HCT116 (cell line): ENCODE measurements around the gene MRPS2.

Experiments used
- CBX3 ChIP-seq: IDR thresholded peaks from 2 replicates; pipeline ENCODE4 v1.6.1; 2012; ENCODE audit warnings: low read depth
- CTCF ChIP-seq, 3 experiments: fragments of 200-600 bp in 1 of 3; sonication (generic) in 1 of 3; IDR thresholded peaks in 2 of 3; conservative IDR thresholded peaks in 1 of 3; 2 replicates each; pipeline ENCODE4 v1.5.1; 2012 to 2017; ENCODE audit warnings: low read depth in 2 of 3, low read length in 2 of 3, antibody characterized with exemption in 1 of 3, borderline replicate concordance in 1 of 3, control low read depth in 1 of 3, mild to moderate bottlenecking in 1 of 3, mixed read lengths in 1 of 3, mixed run types in 1 of 3, moderate library complexity in 1 of 3; ENCODE audit not compliant: insufficient read depth in 1 of 3
- EZH2 ChIP-seq: fragments of 200-600 bp; sonication (generic); IDR thresholded peaks from 2 replicates; pipeline ENCODE4 v1.6.1; 2017; ENCODE audit warnings: antibody characterized with exemption, mixed run types
- EZH2phosphoT487 ChIP-seq: fragments of 200-600 bp; IDR thresholded peaks from 2 replicates; pipeline ENCODE4 v1.6.1; 2018; ENCODE audit warnings: antibody characterized with exemption, borderline replicate concordance
- MAX ChIP-seq: IDR thresholded peaks from 2 replicates; pipeline ENCODE4 v1.6.1; 2012
- POLR2A ChIP-seq: IDR thresholded peaks from 2 replicates; pipeline ENCODE4 v1.7.0; 2011; ENCODE audit warnings: borderline replicate concordance; ENCODE audit not compliant: insufficient read depth, insufficient read length; ENCODE audit errors: extremely low read depth
- POLR2AphosphoS5 ChIP-seq: IDR thresholded peaks from 2 replicates; pipeline ENCODE4 v1.6.1; 2011; ENCODE audit warnings: mild to moderate bottlenecking, low read depth, low read length, moderate library complexity
- RAD21 ChIP-seq: IDR thresholded peaks from 2 replicates; pipeline ENCODE4 v1.6.1; 2012; ENCODE audit warnings: low read depth, mild to moderate bottlenecking
- YY1 ChIP-seq: IDR thresholded peaks from 2 replicates; pipeline ENCODE4 v1.6.1; 2011; ENCODE audit warnings: low read length, low read depth, moderate library complexity, mild to moderate bottlenecking; ENCODE audit not compliant: insufficient replicate concordance; ENCODE audit errors: extremely low read depth
- ZNF274 ChIP-seq: fragments of 200-500 bp; sonication (Bioruptor generic); IDR thresholded peaks from 2 replicates; pipeline ENCODE4 v1.6.1; 2014; ENCODE audit warnings: mild to moderate bottlenecking, low read depth, low read length, inconsistent platforms

GRCh38 chr9:135488013-135488330 lies 12.5 kb upstream of the MRPS2 start:
- TF ChIP-seq POLR2AphosphoS5 (no peak), YY1 (no peak), CTCF (IDR thresholded peaks at IDR 0.05 in 2 of 3, conservative IDR thresholded peaks at IDR 0.05 in 1 of 3; ENCODE audit: borderline replicate concordance in 1 of 3, insufficient read depth in 1 of 3, low read depth in 2 of 3, low read length in 2 of 3) (no peak), EZH2phosphoT487 (no peak), MAX (no peak), POLR2A (no peak), RAD21 (no peak), EZH2 (no peak), ZNF274 (no peak), CBX3 (no peak)
